Measurements from ENCODE around the gene CLHC1. TPM values are rescaled to one million over a fixed set of nuclear protein-coding genes. Genes with fewer than 3 reads are reported as not detected.
A peak's percentile ranks its signal among the peaks of the same experiment; 100 is the strongest.

The CLHC1 gene
- polyA plus RNA-seq, 3 donors: 2.4 to 5.0 TPM; not detected in 1

DNA sequence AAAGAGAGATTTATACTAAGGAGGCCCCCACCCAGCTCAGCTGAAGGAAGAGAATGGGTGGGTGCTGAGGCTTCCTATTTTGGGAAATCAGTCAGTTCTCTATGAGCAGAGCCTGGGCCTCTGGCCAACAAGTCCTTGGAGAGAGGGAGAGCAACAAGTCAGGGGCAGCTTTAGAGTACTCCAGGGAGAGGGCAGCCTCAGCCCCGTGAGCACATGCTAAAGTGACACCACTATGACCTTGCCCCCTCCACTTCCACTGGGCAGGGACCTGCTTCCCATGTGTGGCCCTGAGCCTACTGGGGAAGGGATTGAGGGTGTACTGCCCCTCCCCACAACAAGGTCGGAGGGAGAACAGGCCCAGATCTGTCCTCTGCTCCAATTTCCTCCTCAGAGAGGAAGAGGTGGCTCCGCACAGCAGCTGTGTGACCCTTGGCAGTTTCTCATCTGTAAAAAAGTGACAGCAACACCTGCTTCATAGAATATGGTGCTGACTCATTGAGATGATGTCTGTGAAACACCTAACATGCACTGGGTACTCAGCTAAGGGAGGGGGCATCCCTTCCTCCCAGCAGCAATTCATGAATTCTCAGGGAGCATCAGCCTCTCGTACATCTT lies 72.9 kb downstream of the CLHC1 start:
- Mint-ChIP-seq H3K36me3 (peaks cover 0 to 2% of the 10 kb centered on the region in 2 donors), H3K4me3 (no peak overlapping the region), H3K9me3 (no peaks in the 10 kb centered on the region), H3K4me1 (peaks cover 70% of the 10 kb centered on the region), H3K27me3 (ENCODE audit: low read depth in 3 of 3) (peaks cover 0 to 5% (median 0%) of the 10 kb centered on the region in 3 donors), H3K27ac (peak overlapping the region in 6 of 7 donors; percentile 42 to 68 (median 56))
- Histone ChIP-seq H2AFZ (ENCODE audit: insufficient read depth, low read depth, low read length, poor library complexity, severe bottlenecking) (peak overlapping the region; percentile 59), H3K27ac (ENCODE audit: low read depth in 1 of 2, low read length in 2 of 2) (peak overlapping the region; percentile 20 to 54), H3K36me3 (replicated peaks in 1 of 2; ENCODE audit: control insufficient read depth in 1 of 2, insufficient read depth in 2 of 2, low read length in 2 of 2) (no peaks in the 10 kb centered on the region), H3K4me3 (replicated peaks in 1 of 3; ENCODE audit: low read depth in 2 of 3, low read length in 3 of 3) (no peak overlapping the region), H3K9ac (ENCODE audit: insufficient read depth, low read length, poor library complexity, severe bottlenecking) (no peak overlapping the region), H4K20me1 (ENCODE audit: insufficient read depth, low read length) (no peaks in the 10 kb centered on the region), H3K27me3 (ENCODE audit: control insufficient read depth in 2 of 2, insufficient read depth in 2 of 2, low read length in 2 of 2) (no peaks in the 10 kb centered on the region), H3K79me2 (ENCODE audit: insufficient read depth, low read length) (no peaks in the 10 kb centered on the region), H3K4me1 (ENCODE audit: control insufficient read depth in 1 of 2, insufficient read depth in 2 of 2, low read length in 2 of 2) (peaks cover 60 to 66% of the 10 kb centered on the region in 2 donors), H3K9me3 (replicated peaks in 1 of 2; ENCODE audit: control insufficient read depth in 1 of 2, insufficient read depth in 1 of 2, low read length in 2 of 2) (no peaks in the 10 kb centered on the region), H3K4me2 (replicated peaks; ENCODE audit: extremely low read depth, low read length, poor library complexity, severe bottlenecking) (peak overlapping the region; percentile 8)
- DNase-seq: peak in 1 of 3 donors; percentile 16
- no CpG with 5 or more reads among the region's 4 CpGs for WGBS (ENCODE audit: insufficient coverage)
- intact Hi-C loops (cut with micrococcal nuclease): loop anchor here in 1 of 2 donors (10.0 kb wide), 1 partner anchor 104 kb away; the partner anchor contains the start of gene RTN4
- TF ChIP-seq, protein P1, sequence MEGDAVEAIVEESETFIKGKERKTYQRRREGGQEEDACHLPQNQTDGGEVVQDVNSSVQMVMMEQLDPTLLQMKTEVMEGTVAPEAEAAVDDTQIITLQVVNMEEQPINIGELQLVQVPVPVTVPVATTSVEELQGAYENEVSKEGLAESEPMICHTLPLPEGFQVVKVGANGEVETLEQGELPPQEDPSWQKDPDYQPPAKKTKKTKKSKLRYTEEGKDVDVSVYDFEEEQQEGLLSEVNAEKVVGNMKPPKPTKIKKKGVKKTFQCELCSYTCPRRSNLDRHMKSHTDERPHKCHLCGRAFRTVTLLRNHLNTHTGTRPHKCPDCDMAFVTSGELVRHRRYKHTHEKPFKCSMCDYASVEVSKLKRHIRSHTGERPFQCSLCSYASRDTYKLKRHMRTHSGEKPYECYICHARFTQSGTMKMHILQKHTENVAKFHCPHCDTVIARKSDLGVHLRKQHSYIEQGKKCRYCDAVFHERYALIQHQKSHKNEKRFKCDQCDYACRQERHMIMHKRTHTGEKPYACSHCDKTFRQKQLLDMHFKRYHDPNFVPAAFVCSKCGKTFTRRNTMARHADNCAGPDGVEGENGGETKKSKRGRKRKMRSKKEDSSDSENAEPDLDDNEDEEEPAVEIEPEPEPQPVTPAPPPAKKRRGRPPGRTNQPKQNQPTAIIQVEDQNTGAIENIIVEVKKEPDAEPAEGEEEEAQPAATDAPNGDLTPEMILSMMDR (IDR thresholded peaks at IDR 0.05): no peak

DNA sequence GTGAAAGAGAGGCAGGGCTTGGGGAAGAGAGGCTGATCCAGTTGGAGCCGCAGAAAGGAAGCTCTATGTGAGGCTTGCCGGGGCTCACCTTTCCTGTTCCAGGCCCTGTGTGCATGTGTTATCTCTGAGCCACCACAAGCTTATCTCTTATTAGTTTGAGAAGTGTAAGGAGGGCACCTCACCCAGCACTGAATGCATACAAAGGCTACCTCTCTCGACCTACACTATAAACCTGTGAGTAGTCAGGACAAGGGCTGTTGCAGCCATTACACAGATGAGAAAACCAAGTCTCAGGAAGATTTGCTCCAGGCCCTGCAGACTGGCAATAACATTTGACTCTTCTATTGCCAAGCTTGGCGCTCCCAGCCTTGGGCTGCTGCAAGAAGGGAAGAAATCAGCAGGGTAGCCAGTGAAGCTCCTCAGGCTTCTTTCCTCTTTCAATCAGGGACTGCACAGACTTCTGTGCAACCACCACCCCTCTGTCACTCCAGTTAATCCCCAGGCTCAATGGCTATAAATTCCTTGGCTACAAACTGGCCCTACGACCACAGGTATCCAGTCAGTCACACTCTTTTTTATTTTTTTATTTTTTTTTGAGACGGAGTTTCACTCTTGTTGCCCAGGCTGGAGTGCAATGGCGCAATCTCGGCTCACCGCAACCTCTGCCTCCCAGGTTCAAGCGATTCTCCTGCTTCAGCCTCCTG lies 73.8 kb downstream of the CLHC1 start:
- H3K9me3 Mint-ChIP-seq: no peaks in the 10 kb centered on the region
- Histone ChIP-seq H3K9ac (ENCODE audit: insufficient read depth, low read length, poor library complexity, severe bottlenecking) (no peak overlapping the region), H3K4me2 (replicated peaks; ENCODE audit: extremely low read depth, low read length, poor library complexity, severe bottlenecking) (no peak overlapping the region), H3K79me2 (ENCODE audit: insufficient read depth, low read length) (no peaks in the 10 kb centered on the region), H3K36me3 (replicated peaks in 1 of 2; ENCODE audit: control insufficient read depth in 1 of 2, insufficient read depth in 2 of 2, low read length in 2 of 2) (no peaks in the 10 kb centered on the region), H3K27me3 (ENCODE audit: control insufficient read depth in 2 of 2, insufficient read depth in 2 of 2, low read length in 2 of 2) (no peaks in the 10 kb centered on the region), H3K27ac (ENCODE audit: low read depth in 1 of 2, low read length in 2 of 2) (no peak overlapping the region), H2AFZ (ENCODE audit: insufficient read depth, low read depth, low read length, poor library complexity, severe bottlenecking) (no peak overlapping the region), H4K20me1 (ENCODE audit: insufficient read depth, low read length) (no peaks in the 10 kb centered on the region), H3K4me1 (ENCODE audit: control insufficient read depth in 1 of 2, insufficient read depth in 2 of 2, low read length in 2 of 2) (peaks cover 69 to 75% of the 10 kb centered on the region in 2 donors), H3K9me3 (replicated peaks in 1 of 2; ENCODE audit: control insufficient read depth in 1 of 2, insufficient read depth in 1 of 2, low read length in 2 of 2) (no peaks in the 10 kb centered on the region), H3K4me3 (replicated peaks in 1 of 3; ENCODE audit: low read depth in 2 of 3, low read length in 3 of 3) (no peak overlapping the region)
- no peak for DNase-seq
- intact Hi-C loops (cut with micrococcal nuclease): loop anchor here in 1 of 2 donors (10.0 kb wide), 1 partner anchor 103 kb away; the partner anchor contains the start of gene RTN4
- peaks cover 0 to 5% (median 0%) of the 10 kb centered on the region in 3 donors for H3K27me3 Mint-ChIP-seq (ENCODE audit: low read depth in 3 of 3)
- peaks cover 0 to 2% of the 10 kb centered on the region in 2 donors for H3K36me3 Mint-ChIP-seq
- H3K27ac Mint-ChIP-seq: no peak overlapping the region
- 58% methylated on average over 4 of the region's 10 CpGs for WGBS (ENCODE audit: insufficient coverage)
- H3K4me1 Mint-ChIP-seq: peaks cover 75% of the 10 kb centered on the region
- no peak overlapping the region for H3K4me3 Mint-ChIP-seq
- TF ChIP-seq, protein P1 (IDR thresholded peaks at IDR 0.05): no peak
